ENCODE data around the gene TNFRSF21.

DNA sequence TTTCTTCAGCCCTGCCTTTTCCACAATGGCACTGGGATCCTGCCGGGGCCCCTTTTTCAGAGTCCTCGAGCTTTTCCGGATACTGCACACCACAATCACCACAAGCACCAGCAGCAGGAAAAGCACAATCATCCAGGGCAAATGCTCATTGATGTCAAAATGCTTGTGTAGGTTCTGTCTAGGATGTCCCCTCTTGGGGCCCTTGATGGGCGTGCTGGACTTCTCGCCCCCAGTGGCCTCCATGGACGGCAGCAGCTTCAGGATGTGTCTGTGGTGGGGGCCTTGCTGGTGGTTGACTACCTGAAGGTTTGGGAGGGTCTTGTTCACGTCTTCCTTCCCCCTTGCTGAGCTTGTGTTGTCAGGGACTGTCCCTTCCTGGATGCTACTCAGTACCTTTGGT lies 25.7 kb downstream of the TNFRSF21 start:
- no peak for TF ChIP-seq CTCF (optimal IDR thresholded peaks at IDR 0.05 in 1 of 3, IDR thresholded peaks at IDR 0.05 in 1 of 3, conservative IDR thresholded peaks at IDR 0.05 in 1 of 3; ENCODE audit: extremely low read depth in 1 of 3, insufficient read depth in 2 of 3, low read length in 3 of 3)
- TF ChIP-seq EZH2 (IDR thresholded peaks at IDR 0.05; ENCODE audit: low read length), result no peak
